ENCODE results near the gene C2CD5.

Gene C2CD5

GRCh38 chr12:22527999-22528398 lies 16.3 kb downstream of the C2CD5 start:
- TF ChIP-seq CTCF (IDR thresholded peaks at IDR 0.05; ENCODE audit: borderline replicate concordance, insufficient read depth, low read depth, low read length) = no peak
- H3K4me3 ChIP-seq (ENCODE audit: low read depth, low read length) = no peak overlapping the region

- no peak overlapping the region for H3K4me3 ChIP-seq (ENCODE audit: low read depth, low read length)
- TF ChIP-seq CTCF (IDR thresholded peaks at IDR 0.05; ENCODE audit: borderline replicate concordance, insufficient read depth, low read depth, low read length) = no peak
Measured at GRCh38 chr12:22526836-22527235, 17.5 kb downstream of the C2CD5 start.

GRCh38 chr12:22525426-22525825 lies 18.9 kb downstream of the C2CD5 start:
- H3K4me3 ChIP-seq (ENCODE audit: low read depth, low read length) = no peak overlapping the region
- no peak for TF ChIP-seq CTCF (IDR thresholded peaks at IDR 0.05; ENCODE audit: borderline replicate concordance, insufficient read depth, low read depth, low read length)

- TF ChIP-seq CTCF (IDR thresholded peaks at IDR 0.05; ENCODE audit: borderline replicate concordance, insufficient read depth, low read depth, low read length) = no peak
- no peak overlapping the region for H3K4me3 ChIP-seq (ENCODE audit: low read depth, low read length)
Measured at GRCh38 chr12:22518998-22519397, 25.3 kb downstream of the C2CD5 start.

- no peak overlapping the region for H3K4me3 ChIP-seq (ENCODE audit: low read depth, low read length)
- TF ChIP-seq CTCF (IDR thresholded peaks at IDR 0.05; ENCODE audit: borderline replicate concordance, insufficient read depth, low read depth, low read length) = no peak
Measured at GRCh38 chr12:22518060-22518719, 26.2 kb downstream of the C2CD5 start.

GRCh38 chr12:22514875-22515274 lies 29.5 kb downstream of the C2CD5 start:
- no peak for TF ChIP-seq CTCF (IDR thresholded peaks at IDR 0.05; ENCODE audit: borderline replicate concordance, insufficient read depth, low read depth, low read length)
- no peak overlapping the region for H3K4me3 ChIP-seq (ENCODE audit: low read depth, low read length)

GRCh38 chr12:22505826-22506225 lies 38.5 kb downstream of the C2CD5 start:
- H3K4me3 ChIP-seq (ENCODE audit: low read depth, low read length) = no peak overlapping the region
- TF ChIP-seq CTCF (IDR thresholded peaks at IDR 0.05; ENCODE audit: borderline replicate concordance, insufficient read depth, low read depth, low read length) = no peak

Data from GM12875 (cell line).